GM19025 (cell line): ENCODE measurements around the gene PLTP.

Source experiments
- ATAC-seq: cut with Tn5 transposase; IDR thresholded peaks from one replicate; pipeline ENCODE4 v1.9.1; 2021; ENCODE audit warnings: mild to moderate bottlenecking, low read depth, moderate library complexity; ENCODE audit not compliant: unreplicated experiment

The PLTP gene

GRCh38 chr20:45921337-45922189 is 9.6 kb upstream of the PLTP start:
- ATAC-seq, result no peak

DNA sequence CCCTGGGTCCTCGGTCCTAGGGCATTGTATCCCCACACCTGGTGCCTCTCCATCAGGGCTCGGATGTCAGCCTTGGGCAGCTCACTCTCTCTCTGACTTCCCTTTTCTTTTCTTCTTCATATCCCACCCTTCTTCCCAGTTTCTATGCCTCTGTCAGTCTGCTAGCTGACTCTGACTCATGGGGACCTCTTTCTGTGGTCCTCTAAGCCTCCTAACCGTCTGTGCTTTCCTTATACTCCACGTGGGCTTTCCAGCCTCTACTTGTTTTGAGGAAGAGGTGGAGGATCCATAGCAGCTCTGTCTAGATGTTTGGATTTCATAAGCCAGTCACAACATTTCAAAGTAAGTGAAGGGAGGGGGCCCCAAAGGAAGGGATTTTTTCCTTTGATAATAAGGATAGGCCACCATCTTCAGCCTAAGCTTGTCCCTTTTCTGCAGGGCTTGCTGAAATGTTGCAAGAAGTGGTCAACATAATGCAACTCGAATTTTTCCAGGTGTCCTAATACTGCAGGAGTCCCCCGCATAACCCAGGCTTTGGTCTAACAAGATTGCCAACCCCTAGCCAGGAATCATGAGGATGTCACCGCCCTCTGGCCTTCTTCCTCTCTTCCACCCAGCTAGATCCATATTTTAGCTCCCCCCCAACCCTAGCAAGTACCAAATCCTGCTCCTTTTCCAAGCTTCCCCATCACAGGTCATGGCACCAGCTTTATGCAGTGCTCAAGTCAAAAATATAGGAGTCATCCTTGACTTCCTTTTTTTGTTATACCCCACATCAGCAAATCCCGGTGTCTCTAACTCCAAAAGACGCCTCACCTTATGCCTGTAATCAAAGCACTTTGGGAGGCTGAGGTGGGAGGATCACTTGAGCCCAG is 8.7 kb upstream of the PLTP start:
- no peak for ATAC-seq

GRCh38 chr20:45919542-45920399 is 7.8 kb upstream of the PLTP start:
- no peak for ATAC-seq

DNA sequence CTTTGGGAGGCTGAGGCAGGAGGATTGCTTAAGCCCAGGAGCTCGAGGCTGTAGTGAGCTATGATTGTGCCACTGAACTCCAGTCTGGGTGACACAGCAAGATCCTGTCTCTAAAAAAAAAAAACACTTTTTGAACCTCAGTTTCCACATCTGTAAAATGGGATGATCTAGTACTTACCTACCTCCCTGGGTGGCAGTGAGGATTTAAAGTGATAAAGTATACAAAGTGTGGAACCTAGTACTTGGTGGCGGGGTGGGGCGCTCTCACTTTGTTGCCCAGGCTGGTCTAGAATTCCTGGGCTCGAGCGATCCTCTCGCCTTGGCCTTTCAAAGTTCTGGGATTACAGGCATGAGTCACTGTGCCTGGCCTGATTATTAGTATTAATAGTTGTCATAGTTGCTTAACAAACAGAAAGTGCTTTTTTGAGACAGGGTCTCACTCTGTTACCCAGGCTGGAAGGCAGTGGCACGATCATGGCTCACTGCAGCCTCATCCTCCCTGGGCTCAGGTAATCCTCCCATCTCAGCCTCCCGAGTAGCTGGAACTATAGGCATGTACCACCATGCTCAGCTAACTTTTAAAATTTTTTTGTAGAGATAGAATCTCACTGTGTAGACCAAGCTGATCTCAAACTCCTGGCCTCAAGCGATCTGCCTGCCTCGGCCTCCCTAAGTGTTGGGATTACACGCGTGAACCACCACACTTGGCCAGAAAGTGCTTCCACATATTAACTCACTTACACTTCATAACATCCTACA is 7.0 kb upstream of the PLTP start:
- ATAC-seq, result no peak

DNA sequence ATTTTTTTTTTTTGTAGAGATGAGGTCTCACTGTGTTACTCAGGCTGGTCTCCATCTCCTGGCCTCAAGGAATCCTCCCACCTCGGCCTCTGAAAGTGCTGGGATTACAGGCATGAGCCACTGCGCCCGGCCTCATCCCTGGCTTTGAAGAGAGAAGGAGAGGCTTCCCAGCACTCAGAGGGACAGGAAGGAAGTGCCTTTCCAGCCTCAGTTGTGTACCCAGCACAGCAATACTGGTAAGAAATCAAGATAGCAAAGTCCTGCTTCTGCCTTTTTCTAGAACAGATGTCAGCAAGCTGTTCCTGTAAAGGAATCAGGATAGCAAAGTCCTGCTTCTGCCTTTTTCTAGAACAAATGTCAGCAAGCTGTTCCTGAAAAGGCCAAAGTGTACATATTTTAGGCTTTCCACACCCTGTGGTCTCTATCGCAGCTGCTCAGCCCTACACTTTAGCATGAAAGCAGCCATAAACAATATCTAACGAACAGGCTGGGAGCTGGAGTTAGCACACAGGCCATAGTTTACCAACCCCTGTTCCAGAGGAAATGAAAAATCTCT is 6.3 kb upstream of the PLTP start:
- ATAC-seq, result no peak

GRCh38 chr20:45917790-45918141 is 5.8 kb upstream of the PLTP start:
- no peak for ATAC-seq

GRCh38 chr20:45913116-45913515 is 1.2 kb upstream of the PLTP start:
- ATAC-seq, result no peak

DNA sequence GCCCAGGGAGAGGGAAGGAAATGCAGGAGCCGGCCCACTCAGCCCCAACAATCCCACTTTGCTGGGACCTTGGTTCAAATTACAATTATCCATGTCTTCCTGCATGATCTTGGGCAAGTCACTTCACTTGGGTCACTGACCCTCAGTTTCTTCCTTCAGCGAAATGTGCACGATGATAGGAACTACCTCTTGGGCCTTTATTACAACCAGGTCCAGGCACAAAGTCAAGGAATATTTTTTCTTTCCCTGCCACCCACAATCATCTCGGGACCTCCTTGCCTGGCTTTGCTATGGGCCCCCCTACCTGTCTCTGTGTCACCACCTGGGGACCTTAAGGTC is 358 bp upstream of the PLTP start:
- no peak for ATAC-seq

GRCh38 chr20:45910670-45911485 is 1.1 kb downstream of the PLTP start:
- peak; percentile 86 for ATAC-seq

- ATAC-seq, result no peak
Measured at GRCh38 chr20:45909817-45910669, 1.9 kb downstream of the PLTP start.

DNA sequence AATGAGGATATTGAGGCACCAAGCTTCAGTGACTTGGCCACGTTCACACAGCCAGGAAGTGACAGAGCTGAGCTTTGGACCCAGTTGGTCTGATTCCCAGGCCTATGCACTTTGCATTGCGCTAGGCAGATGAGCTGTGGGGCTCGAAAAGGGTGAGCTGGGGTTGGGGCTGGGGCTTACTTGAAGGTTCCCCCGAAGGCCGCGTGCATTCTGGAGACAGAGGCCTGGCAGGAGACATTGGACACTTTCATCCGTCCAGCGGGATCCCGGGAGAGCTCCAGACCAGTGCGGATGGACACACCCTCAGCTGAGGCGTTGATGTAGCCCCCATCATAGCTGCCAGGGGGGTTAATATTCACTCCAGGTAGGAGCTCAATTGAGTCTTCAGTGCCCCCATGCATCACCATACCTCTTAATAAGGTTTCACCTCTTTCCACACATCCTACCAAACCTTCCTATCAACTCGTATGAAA is 2.6 kb downstream of the PLTP start:
- no peak for ATAC-seq

DNA sequence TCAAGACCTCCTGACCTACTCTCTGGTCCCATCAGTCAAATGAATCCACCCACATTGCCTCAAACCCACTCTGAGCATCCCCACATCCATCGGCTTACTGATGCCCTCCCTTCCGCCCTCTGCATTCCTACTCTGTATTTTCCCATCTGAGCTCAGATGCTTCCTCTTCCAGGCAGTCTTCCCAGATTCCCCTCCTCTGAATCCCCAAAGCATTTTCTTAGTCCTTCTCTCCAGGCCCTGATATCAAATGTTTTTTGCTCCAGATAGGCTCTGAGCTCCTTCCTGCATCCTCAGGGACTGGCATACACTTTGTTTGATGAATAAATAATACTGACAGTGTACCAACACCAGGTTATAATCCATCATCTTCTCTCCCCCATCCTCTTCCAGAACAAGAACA is 3.9 kb downstream of the PLTP start:
- ATAC-seq, result no peak

DNA sequence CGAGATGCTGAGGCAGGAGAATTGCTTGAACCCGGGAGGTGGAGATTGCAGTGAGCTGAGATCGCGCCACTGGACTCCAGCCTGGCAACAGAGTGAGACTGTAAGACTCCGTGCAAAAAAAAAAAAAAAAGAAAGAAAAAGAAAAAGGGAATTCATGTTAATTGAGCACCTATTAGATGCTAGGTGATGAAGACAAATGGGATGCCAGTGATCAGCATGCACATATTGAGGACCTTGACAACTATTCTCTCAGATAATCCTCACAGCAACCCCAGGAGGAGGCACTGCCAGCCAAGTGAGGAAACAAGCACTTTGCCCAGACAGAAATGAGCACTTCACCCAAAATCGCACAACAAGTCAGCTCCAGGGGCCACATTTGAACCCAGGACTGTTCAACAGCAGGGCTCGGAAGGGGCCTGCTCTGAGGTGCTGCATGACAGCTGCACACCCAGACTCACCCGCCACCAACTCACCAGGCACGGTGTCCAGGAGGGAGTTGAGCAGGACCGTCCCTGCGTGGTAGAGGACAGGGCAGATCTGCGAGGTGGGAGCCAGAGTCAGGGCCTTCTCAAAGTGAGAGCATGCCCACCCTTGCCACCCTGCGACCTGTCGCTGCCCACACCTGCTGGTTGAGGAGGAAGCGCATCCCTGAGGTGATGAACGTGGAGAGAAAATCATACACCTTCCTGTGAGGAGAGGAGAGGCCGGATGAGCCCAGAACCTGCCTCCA is 4.6 kb downstream of the PLTP start:
- no peak for ATAC-seq

- ATAC-seq, result no peak
Measured at GRCh38 chr20:45905505-45906079, 6.4 kb downstream of the PLTP start.

DNA sequence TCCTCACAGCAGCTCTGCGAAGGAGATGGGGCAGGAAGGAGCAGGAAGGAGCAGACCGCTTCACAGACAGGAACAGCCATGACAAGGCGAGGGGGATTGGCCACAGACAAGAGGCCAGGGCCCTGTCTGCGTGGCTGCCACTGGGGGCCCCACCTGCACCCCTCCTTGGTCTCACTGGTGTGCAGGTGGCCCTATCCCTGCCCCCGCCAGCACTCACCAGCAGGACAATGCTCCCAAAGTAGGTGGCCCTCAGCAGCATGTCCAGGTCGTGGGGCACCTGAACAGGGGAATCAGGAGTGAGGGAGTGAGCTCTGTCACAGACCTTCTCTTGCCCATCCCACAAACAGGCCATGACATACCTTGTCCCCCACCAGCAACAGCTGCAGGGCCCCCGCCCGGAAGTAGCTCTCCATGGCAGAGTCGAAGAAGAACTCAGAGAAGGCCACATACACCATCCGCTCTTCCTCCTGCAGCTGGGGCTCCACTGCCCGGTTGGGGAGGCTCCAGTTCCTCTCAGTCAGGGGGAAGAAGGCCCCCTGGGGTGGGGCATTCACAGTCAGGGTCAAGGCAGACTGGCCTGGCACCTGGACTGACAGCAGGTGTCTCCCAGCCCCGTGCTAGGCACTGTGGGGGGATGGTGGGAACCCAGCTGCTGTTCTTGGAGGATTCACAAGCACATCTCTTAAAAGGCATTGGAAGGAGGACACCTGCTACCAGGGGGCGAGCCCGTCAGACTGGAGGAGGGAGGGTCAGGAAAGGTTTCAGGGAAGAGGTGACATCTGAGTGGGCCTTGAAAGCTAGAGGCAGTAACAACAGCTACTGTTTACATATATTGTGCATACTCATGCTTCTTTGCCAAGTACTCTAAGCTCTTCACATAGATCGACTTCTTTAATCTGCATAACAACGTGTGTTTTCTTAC is 7.1 kb downstream of the PLTP start:
- no peak for ATAC-seq

DNA sequence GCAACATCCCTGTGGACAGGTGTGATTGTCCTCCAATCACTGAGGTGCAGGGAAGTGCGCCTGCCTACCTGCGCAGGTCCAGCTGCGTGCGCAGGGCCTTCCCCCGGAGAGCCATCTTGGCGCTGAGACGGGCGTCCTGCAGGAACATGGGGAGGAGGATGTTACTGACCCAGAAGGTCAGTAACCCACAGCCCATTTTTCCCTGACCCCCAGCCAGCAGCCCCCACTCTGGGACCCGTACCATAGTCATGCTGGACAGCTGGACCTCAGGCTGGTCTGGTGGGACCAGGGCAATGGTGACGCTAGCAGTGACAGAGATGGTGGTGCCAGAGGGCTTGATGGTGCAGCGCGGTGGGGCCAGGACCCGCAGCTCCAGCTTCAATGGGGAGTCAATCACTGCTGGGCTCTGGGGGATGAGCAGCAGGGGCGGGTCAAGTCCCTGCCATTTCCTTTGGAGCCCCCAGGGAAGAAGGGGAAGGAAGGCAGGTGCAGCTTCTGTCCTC is 9.7 kb downstream of the PLTP start:
- ATAC-seq, result no peak
